Measurements from ENCODE around the gene MSANTD2. TPM values are rescaled to one million over a fixed set of nuclear protein-coding genes. Genes with fewer than 3 reads are reported as not detected.
A peak's percentile ranks its signal among the peaks of the same experiment; 100 is the strongest.

The MSANTD2 gene
- total RNA-seq, 1 donor from 2014 or later = 8.5 TPM

GRCh38 chr11:124798991-124799347 is 1.2 kb downstream of the MSANTD2 start:
- H3K4me3 ChIP-seq (ENCODE audit: low read depth, low read length) = peak overlapping the region; percentile 83
- TF ChIP-seq CTCF (conservative IDR thresholded peaks at IDR 0.05; ENCODE audit: low read depth, low read length) = no peak
- no peak for DNase-seq (ENCODE audit: low read depth)

- no peak overlapping the region for H3K4me3 ChIP-seq (ENCODE audit: low read depth, low read length)
- no peak for DNase-seq (ENCODE audit: low read depth)
- TF ChIP-seq CTCF (conservative IDR thresholded peaks at IDR 0.05; ENCODE audit: low read depth, low read length) = no peak
These were observed 3.9 kb downstream of the MSANTD2 start for GRCh38 chr11:124796312-124796711.

- peak; percentile 85 for TF ChIP-seq CTCF (conservative IDR thresholded peaks at IDR 0.05; ENCODE audit: low read depth, low read length)
- H3K4me3 ChIP-seq (ENCODE audit: low read depth, low read length) = no peak overlapping the region
- DNase-seq (ENCODE audit: low read depth) = no peak
These were observed 6.5 kb downstream of the MSANTD2 start for GRCh38 chr11:124793466-124794278.

- no peak for DNase-seq (ENCODE audit: low read depth)
- H3K4me3 ChIP-seq (ENCODE audit: low read depth, low read length) = no peak overlapping the region
- no peak for TF ChIP-seq CTCF (conservative IDR thresholded peaks at IDR 0.05; ENCODE audit: low read depth, low read length)
These were observed 8.4 kb downstream of the MSANTD2 start for GRCh38 chr11:124791626-124792341.

GRCh38 chr11:124788521-124788920 is 11.7 kb downstream of the MSANTD2 start:
- TF ChIP-seq CTCF (conservative IDR thresholded peaks at IDR 0.05; ENCODE audit: low read depth, low read length) = no peak
- DNase-seq (ENCODE audit: low read depth) = no peak
- H3K4me3 ChIP-seq (ENCODE audit: low read depth, low read length) = no peak overlapping the region

- H3K4me3 ChIP-seq (ENCODE audit: low read depth, low read length) = no peak overlapping the region
- no peak for TF ChIP-seq CTCF (conservative IDR thresholded peaks at IDR 0.05; ENCODE audit: low read depth, low read length)
These were observed 16.2 kb downstream of the MSANTD2 start for GRCh38 chr11:124784051-124784450.

More at GRCh38 chr11:124784051-124784450, 16.2 kb downstream of the MSANTD2 start:
- DNase-seq (ENCODE audit: low read depth) = no peak
